ENCODE data around the gene SFSWAP. TPM values are rescaled to one million over a fixed set of nuclear protein-coding genes. Genes with fewer than 3 reads are reported as not detected.

The SFSWAP gene
- total RNA-seq, 1 experiment from 2014 or later: 32.6 TPM

Other genes with a start within 250 kb of the SFSWAP start
- gene MMP17, start 117.3 kb downstream of the SFSWAP start, total RNA-seq (2014; rRNA removed; shearing (Covaris generic)): 0.68 and 2.3 TPM in 2 replicates
- gene ULK1, start 183.5 kb downstream of the SFSWAP start, total RNA-seq (2014; rRNA removed; shearing (Covaris generic)): 7.2 and 7.6 TPM in 2 replicates
- gene PUS1, start 218.2 kb downstream of the SFSWAP start, total RNA-seq (2014; rRNA removed; shearing (Covaris generic)): 16.0 and 17.1 TPM in 2 replicates
- 15.0 and 17.0 TPM in 2 replicates for gene EP400, start 238.9 kb downstream of the SFSWAP start, total RNA-seq (2014; rRNA removed; shearing (Covaris generic))

All from SJCRH30 (cell line).